Caco-2 (cell line): ENCODE measurements around the gene SAMD4A. TPM values are rescaled to one million over a fixed set of nuclear protein-coding genes. Genes with fewer than 3 reads are reported as not detected.

Experiments used
- BruUV-seq: library from RNA; stranded (reverse); fragments of 400-500 nt; replicated peaks from 2 replicates; lab custom pipeline; 2021; lab: Mats Ljungman, UMichigan
- CTCF ChIA-PET: fragments of 300-600 bp; sonication (Branson Sonifier 250); formaldehyde crosslinking; loops from one replicate; lab custom pipeline; 2022; ENCODE audit warnings: antibody characterized with exemption; lab: Charles Lee
- POLR2A ChIA-PET: fragments of 300-600 bp; sonication (Branson Sonifier 250); formaldehyde crosslinking; loops from one replicate; lab custom pipeline; 2022; ENCODE audit warnings: antibody characterized with exemption; lab: Charles Lee
- DNase-seq, 2 experiments: peaks; one replicate each; pipeline versions ENCODE4 v3.0.0 to v3.0.0-alpha.2; 2020 to 2022
- H3K27me3 ChIP-seq: replicated peaks from 2 replicates; pipeline ENCODE4 v1.6.0; 2011; ENCODE audit warnings: low read length; ENCODE audit not compliant: control insufficient read depth, insufficient read depth
- H3K36me3 ChIP-seq: 2 replicates; pipeline ENCODE4 v1.5.1; 2011; ENCODE audit warnings: low read length; ENCODE audit not compliant: control insufficient read depth, insufficient read depth
- H3K4me1 ChIP-seq: fragments of 250-450 bp; sonication (Bioruptor Pico); 2 replicates; pipeline ENCODE4 v1.5.1; 2020; ENCODE audit warnings: mild to moderate bottlenecking
- H3K4me3 ChIP-seq: 2 replicates; pipeline ENCODE4 v1.5.1; 2011; ENCODE audit warnings: low read depth, mild to moderate bottlenecking, control low read depth, low read length
- H3K9me3 ChIP-seq: fragments of 250-450 bp; sonication (Bioruptor Pico); 2 replicates; pipeline ENCODE4 v1.5.1; 2020; ENCODE audit warnings: mild to moderate bottlenecking, moderate library complexity
- H3K27ac Mint-ChIP-seq: one replicate; pipeline ENCODE4 v1.8.0; 2022; ENCODE audit warnings: mixed read lengths; ENCODE audit not compliant: unreplicated experiment
- H3K27me3 Mint-ChIP-seq: one replicate; pipeline ENCODE4 v1.8.0; 2022; ENCODE audit warnings: mixed read lengths; ENCODE audit not compliant: insufficient read depth, unreplicated experiment
- H3K36me3 Mint-ChIP-seq: one replicate; pipeline ENCODE4 v1.8.0; 2022; ENCODE audit warnings: mild to moderate bottlenecking, mixed read lengths; ENCODE audit not compliant: insufficient read depth, unreplicated experiment
- H3K4me1 Mint-ChIP-seq: one replicate; pipeline ENCODE4 v1.8.0; 2022; ENCODE audit warnings: low read depth, mixed read lengths; ENCODE audit not compliant: unreplicated experiment
- H3K4me3 Mint-ChIP-seq: one replicate; pipeline ENCODE4 v1.8.0; 2022; ENCODE audit warnings: mild to moderate bottlenecking, moderate library complexity, mixed read lengths; ENCODE audit not compliant: unreplicated experiment
- H3K9me3 Mint-ChIP-seq: one replicate; pipeline ENCODE4 v1.8.0; 2022; ENCODE audit warnings: mixed read lengths; ENCODE audit not compliant: unreplicated experiment
- intact Hi-C: fragments of 100-400 bp; cut with micrococcal nuclease; formaldehyde crosslinking; loops from one replicate; pipeline ENCODE4 v1.10.0; 2022; ENCODE audit not compliant: unreplicated experiment
- total RNA-seq: library from RNA; stranded (reverse); gene quantifications from 2 replicates; pipeline ENCODE4 v1.2.3, GENCODE V29; 2022
- TF ChIP-seq, protein P1 (sequence below), 2 experiments: fragments of 200-600 bp in 1 of 2; IDR thresholded peaks; 1 replicate in 1 of 2; 2 replicates in 1 of 2; pipeline versions ENCODE4 v1.5.1 to v1.8.0; 2011 to 2022; ENCODE audit warnings: antibody characterized with exemption in 1 of 2, control low read depth in 1 of 2, inconsistent platforms in 1 of 2, low read depth in 1 of 2, low read length in 1 of 2, mild to moderate bottlenecking in 1 of 2, moderate library complexity in 1 of 2; ENCODE audit not compliant: insufficient read depth in 1 of 2, severe bottlenecking in 1 of 2, unreplicated experiment in 1 of 2

SAMD4A gene
- total RNA-seq, 1 experiment from 2014 or later = 60.8 TPM

DNA sequence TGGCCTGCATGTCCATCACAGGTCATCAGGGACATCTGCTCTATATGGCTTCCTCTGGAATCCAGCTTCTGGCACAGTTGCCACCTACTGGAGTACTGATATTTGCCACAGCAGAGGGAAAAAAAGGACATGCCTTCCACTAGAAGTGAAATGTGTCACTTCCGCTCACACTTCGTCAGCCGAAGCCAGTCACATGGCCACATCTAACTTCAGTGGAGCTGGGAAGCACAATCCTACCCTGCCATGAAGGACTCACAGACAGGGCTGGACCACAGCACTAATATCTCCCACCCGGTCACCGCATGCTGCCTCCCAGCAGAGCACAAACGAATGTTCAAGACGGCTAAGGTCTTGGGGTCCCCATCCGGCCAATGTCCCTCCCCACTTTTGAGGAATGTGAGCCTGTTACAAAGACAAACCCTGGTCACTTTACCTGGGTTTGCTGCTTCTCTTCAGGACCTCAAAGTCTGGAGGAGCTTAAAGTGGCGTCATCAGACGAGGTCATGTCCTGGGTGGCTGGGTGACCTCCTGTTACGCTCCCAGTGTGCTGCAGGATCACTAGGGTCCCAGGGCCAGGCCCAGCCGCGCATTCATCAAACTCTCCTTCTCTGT is 237.1 kb downstream of the SAMD4A start:
- ChIA-PET POLR2A (no interaction called here), CTCF (interaction anchor here (0.5 to 1.2 kb wide), 2 partner anchors 13 to 45 kb away, joined by 3 read pairs; no protein-coding TSS in a partner anchor)
- BruUV-seq = no TSS peak
- Mint-ChIP-seq H3K4me3 (no peak overlapping the region), H3K9me3 (no peaks in the 10 kb centered on the region), H3K36me3 (peaks cover 7% of the 10 kb centered on the region), H3K27me3 (no peaks in the 10 kb centered on the region), H3K27ac (no peak overlapping the region), H3K4me1 (no peaks in the 10 kb centered on the region)
- peaks cover 1% of the 10 kb centered on the region; the same call in 1 of the 2 replicates for H3K27me3 ChIP-seq
- H3K36me3 ChIP-seq = no peaks in the 10 kb centered on the region
- H3K9me3 ChIP-seq = 0 out of 2 replicates have a peak, but pooled peaks cover 4% of the 10 kb centered on the region
- no peak overlapping the region for H3K4me3 ChIP-seq
- 0 out of 2 replicates have a peak, but pooled peaks cover 3% of the 10 kb centered on the region for H3K4me1 ChIP-seq
- TF ChIP-seq, protein P1, sequence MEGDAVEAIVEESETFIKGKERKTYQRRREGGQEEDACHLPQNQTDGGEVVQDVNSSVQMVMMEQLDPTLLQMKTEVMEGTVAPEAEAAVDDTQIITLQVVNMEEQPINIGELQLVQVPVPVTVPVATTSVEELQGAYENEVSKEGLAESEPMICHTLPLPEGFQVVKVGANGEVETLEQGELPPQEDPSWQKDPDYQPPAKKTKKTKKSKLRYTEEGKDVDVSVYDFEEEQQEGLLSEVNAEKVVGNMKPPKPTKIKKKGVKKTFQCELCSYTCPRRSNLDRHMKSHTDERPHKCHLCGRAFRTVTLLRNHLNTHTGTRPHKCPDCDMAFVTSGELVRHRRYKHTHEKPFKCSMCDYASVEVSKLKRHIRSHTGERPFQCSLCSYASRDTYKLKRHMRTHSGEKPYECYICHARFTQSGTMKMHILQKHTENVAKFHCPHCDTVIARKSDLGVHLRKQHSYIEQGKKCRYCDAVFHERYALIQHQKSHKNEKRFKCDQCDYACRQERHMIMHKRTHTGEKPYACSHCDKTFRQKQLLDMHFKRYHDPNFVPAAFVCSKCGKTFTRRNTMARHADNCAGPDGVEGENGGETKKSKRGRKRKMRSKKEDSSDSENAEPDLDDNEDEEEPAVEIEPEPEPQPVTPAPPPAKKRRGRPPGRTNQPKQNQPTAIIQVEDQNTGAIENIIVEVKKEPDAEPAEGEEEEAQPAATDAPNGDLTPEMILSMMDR (IDR thresholded peaks at IDR 0.05; ENCODE audit: insufficient read depth in 1 of 2, low read depth in 1 of 2, low read length in 1 of 2, severe bottlenecking in 1 of 2, unreplicated experiment in 1 of 2) = no peak
- intact Hi-C loops = no loop called here
- DNase-seq = no peak

DNA sequence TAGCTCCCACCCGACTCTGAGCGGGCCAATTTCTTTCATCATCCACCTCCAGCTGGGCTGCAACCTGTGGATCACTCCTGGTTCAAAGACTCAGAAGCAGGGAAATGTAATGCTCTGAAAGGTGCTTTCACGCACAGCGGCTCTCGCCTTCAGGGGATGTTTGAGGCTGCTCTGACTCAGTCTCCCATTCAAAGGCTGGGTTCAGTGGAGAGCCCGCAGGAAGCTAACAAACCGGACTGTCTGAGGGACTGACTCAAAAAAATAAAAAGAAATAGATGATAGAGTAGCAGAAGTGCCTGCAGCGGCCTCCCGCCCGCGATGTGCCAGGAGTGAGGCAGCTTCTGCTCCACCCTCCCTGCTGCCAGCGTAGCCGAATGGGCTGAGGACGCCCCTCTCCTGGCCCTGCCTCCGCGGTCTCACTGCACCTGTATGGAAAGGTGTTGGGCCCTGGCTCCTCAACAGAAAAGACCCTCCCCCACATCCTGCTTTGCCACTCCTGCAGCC is 237.7 kb downstream of the SAMD4A start:
- BruUV-seq = no TSS peak

DNA sequence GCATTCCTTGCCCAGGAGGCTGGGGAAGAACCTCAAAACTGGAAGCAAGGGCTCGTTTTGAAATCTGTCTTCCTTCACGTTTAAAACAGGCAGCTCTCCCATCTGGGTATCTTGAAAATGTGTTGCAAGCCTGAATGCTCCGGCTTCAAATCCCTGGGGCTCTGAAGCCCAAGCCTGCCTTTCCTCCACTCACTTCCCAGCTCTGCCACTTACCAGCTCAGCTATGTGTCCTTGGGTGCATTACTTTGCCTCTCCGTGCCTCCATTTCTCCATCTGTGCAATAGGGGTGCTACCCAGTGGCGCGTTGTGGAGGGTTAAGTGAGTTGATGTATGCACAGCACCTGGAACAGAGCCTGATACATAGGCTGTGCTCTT is 238.1 kb downstream of the SAMD4A start:
- ChIA-PET POLR2A (no interaction called here), CTCF (interaction anchor here (1.2 to 2.1 kb wide), 5 partner anchors 11 to 240 kb away, joined by 3 to 8 read pairs (median 5); no protein-coding TSS in a partner anchor)
- intact Hi-C loops = loop anchor here (5.0 kb wide), 2 partner anchors 298 to 363 kb away; partner anchors contain the start of genes CGRRF1 and CNIH1
- Histone ChIP-seq H3K4me1 (0 out of 2 replicates have a peak, but pooled peaks cover 3% of the 10 kb centered on the region), H3K36me3 (no peaks in the 10 kb centered on the region), H3K27me3 (peaks cover 1% of the 10 kb centered on the region; the same call in 1 of the 2 replicates), H3K9me3 (0 out of 2 replicates have a peak, but pooled peaks cover 4% of the 10 kb centered on the region), H3K4me3 (no peak overlapping the region)
- H3K9me3 Mint-ChIP-seq = no peaks in the 10 kb centered on the region
- peaks cover 7% of the 10 kb centered on the region for H3K36me3 Mint-ChIP-seq
- no peak for DNase-seq
- no TSS peak for BruUV-seq
- H3K4me3 Mint-ChIP-seq = no peak overlapping the region
- no peaks in the 10 kb centered on the region for H3K4me1 Mint-ChIP-seq
- no peak overlapping the region for H3K27ac Mint-ChIP-seq
- H3K27me3 Mint-ChIP-seq = no peaks in the 10 kb centered on the region
- TF ChIP-seq, protein P1 (IDR thresholded peaks at IDR 0.05; ENCODE audit: insufficient read depth in 1 of 2, low read depth in 1 of 2, low read length in 1 of 2, severe bottlenecking in 1 of 2, unreplicated experiment in 1 of 2) = no peak

More for the DNA sequence above, 237.7 kb downstream of the SAMD4A start:
- no peak for DNase-seq
- Mint-ChIP-seq H3K9me3 (no peaks in the 10 kb centered on the region), H3K4me1 (no peaks in the 10 kb centered on the region), H3K27me3 (no peaks in the 10 kb centered on the region), H3K36me3 (peaks cover 7% of the 10 kb centered on the region), H3K27ac (no peak overlapping the region), H3K4me3 (no peak overlapping the region)
- ChIA-PET POLR2A (no interaction called here), CTCF (interaction anchor here (1.2 to 2.1 kb wide), 4 partner anchors 12 to 239 kb away, joined by 3 to 8 read pairs (median 6); no protein-coding TSS in a partner anchor)
- H3K9me3 ChIP-seq = 0 out of 2 replicates have a peak, but pooled peaks cover 4% of the 10 kb centered on the region
- TF ChIP-seq, protein P1 (IDR thresholded peaks at IDR 0.05; ENCODE audit: insufficient read depth in 1 of 2, low read depth in 1 of 2, low read length in 1 of 2, severe bottlenecking in 1 of 2, unreplicated experiment in 1 of 2) = no peak
- intact Hi-C loops = loop anchor here (5.0 kb wide), 2 partner anchors 297 to 362 kb away; partner anchors contain the start of genes CGRRF1 and CNIH1
- H3K36me3 ChIP-seq = no peaks in the 10 kb centered on the region
- H3K27me3 ChIP-seq = peaks cover 1% of the 10 kb centered on the region; the same call in 1 of the 2 replicates
- no peak overlapping the region for H3K4me3 ChIP-seq
- 0 out of 2 replicates have a peak, but pooled peaks cover 3% of the 10 kb centered on the region for H3K4me1 ChIP-seq
